ENCODE measurements around the gene SYNDIG1. TPM values are rescaled to one million over a fixed set of nuclear protein-coding genes. Genes with fewer than 3 reads are reported as not detected.

Gene SYNDIG1
- total and polyA plus RNA-seq, 9 of the 15 experiments (the other 6 are each of a cell fraction or from before 2014, with no cell fraction given), result not detected

GRCh38 chr20:24589381-24589780 is 120.0 kb downstream of the SYNDIG1 start:
- H2AFZ ChIP-seq (ENCODE audit: low read depth, low read length), result no peak overlapping the region
- TF ChIP-seq NCOR1 (IDR thresholded peaks at IDR 0.05) (no peak), RBM25 (IDR thresholded peaks at IDR 0.05; ENCODE audit: low read depth, low read length, severe bottlenecking) (no peak), RBFOX2 (IDR thresholded peaks at IDR 0.05; ENCODE audit: low read depth, low read length) (no peak), FOXA1 (IDR thresholded peaks at IDR 0.05; ENCODE audit: borderline replicate concordance) (no peak), ZNF121 (CRISPR knock-in tag; conservative IDR thresholded peaks at IDR 0.05) (no peak), SIX5 (IDR thresholded peaks at IDR 0.05; ENCODE audit: borderline replicate concordance in 1 of 2, insufficient read depth in 1 of 2, low read depth in 1 of 2, low read length in 2 of 2) (no peak), IRF1 (CRISPR knock-in tag; IDR thresholded peaks at IDR 0.05; ENCODE audit: borderline replicate concordance) (no peak), IRF2 (CRISPR knock-in tag; IDR thresholded peaks at IDR 0.05) (no peak), RHOXF2B (CRISPR knock-in tag; conservative IDR thresholded peaks at IDR 0.05) (no peak), ESRRB (CRISPR knock-in tag; IDR thresholded peaks at IDR 0.05; ENCODE audit: borderline replicate concordance) (no peak), RNF2 (IDR thresholded peaks at IDR 0.05) (no peak), NR2C1 (IDR thresholded peaks at IDR 0.05) (no peak), NR2C1 (tag; IDR thresholded peaks at IDR 0.05) (no peak), BHLHE40 (IDR thresholded peaks at IDR 0.05; ENCODE audit: low read length) (no peak), CEBPG (CRISPR knock-in tag; IDR thresholded peaks at IDR 0.05) (no peak), CEBPG (tag; conservative IDR thresholded peaks at IDR 0.05 in 1 of 2, IDR thresholded peaks at IDR 0.05 in 1 of 2) (no peak), SMC3 (conservative IDR thresholded peaks at IDR 0.05; ENCODE audit: insufficient read depth, low read depth, low read length) (no peak), ZNF143 (CRISPR knock-in tag; IDR thresholded peaks at IDR 0.05) (no peak), IRF9 (tag; IDR thresholded peaks at IDR 0.05) (no peak), CREBBP (IDR thresholded peaks at IDR 0.05; ENCODE audit: low read depth, low read length) (no peak), HIVEP1 (CRISPR knock-in tag; IDR thresholded peaks at IDR 0.05) (no peak), ZNF436 (CRISPR knock-in tag; IDR thresholded peaks at IDR 0.05) (no peak)
- no peaks in the 10 kb centered on the region; a peak in 1 of 5 replicates for H3K4me1 ChIP-seq (replicated peaks in 1 of 2; ENCODE audit: control insufficient read depth in 2 of 2, insufficient read depth in 2 of 2, low read length in 2 of 2)
- no peak overlapping the region for H3K4me3 ChIP-seq
- no peak overlapping the region for H3K4me2 ChIP-seq (ENCODE audit: insufficient read depth, low read length)
- no peak overlapping the region for H3K27ac ChIP-seq (ENCODE audit: extremely low read depth, low read depth, low read length)
- ATAC-seq, result no peak
- CTCF ChIA-PET (ENCODE audit: low intra/inter-chr PET ratio), result no interaction called here
- intact Hi-C loops (cut with micrococcal nuclease) (no loop called here), in situ Hi-C loops (cut with MboI) (no loop called here)
- no peak overlapping the region for H3K9ac ChIP-seq (ENCODE audit: insufficient read depth in 1 of 2, low read depth in 2 of 2, low read length in 2 of 2)
- H3K9me3 ChIP-seq (replicated peaks; ENCODE audit: control insufficient read depth, insufficient read depth, low read depth, low read length), result no peaks in the 10 kb centered on the region
- no peak for FAIRE-seq
- peaks cover 0 to 6% of the 10 kb centered on the region in 2 experiments; a peak in 1 of 5 replicates for H3K27me3 ChIP-seq (ENCODE audit: control insufficient read depth in 2 of 2, insufficient read depth in 2 of 2, low read length in 2 of 2)
- H3K36me3 ChIP-seq (ENCODE audit: control insufficient read depth, insufficient read depth, low read length), result no peaks in the 10 kb centered on the region
- no peaks in the 10 kb centered on the region for H4K20me1 ChIP-seq (replicated peaks; ENCODE audit: control insufficient read depth, insufficient read depth, low read length)
- POLR2A ChIA-PET, result interaction anchor here (1.6 kb wide), 1 partner anchor 10 kb away, joined by 5 read pairs; no protein-coding TSS in a partner anchor
- no peak for DNase-seq (ENCODE audit: extremely low read depth in 1 of 4, low spot score in 3 of 4)
- H3K79me2 ChIP-seq (ENCODE audit: control insufficient read depth, insufficient read depth, low read length), result no peaks in the 10 kb centered on the region
- 25% methylated on average over 4 of the region's 4 CpGs for WGBS (ENCODE audit: insufficient coverage, low coverage, missing lambda C conversion rate)
- no peaks in the 10 kb centered on the region for H3K9me1 ChIP-seq (ENCODE audit: control insufficient read depth, insufficient read depth, low read length)
- BruUV-seq (replicated peaks), result no TSS peak
